HG03095 (cell line): Measurements from ENCODE around the gene RNU7-1.

Experiments used
- ATAC-seq: cut with Tn5 transposase; IDR thresholded peaks from one replicate; pipeline ENCODE4 v1.9.1; 2021; ENCODE audit warnings: moderate library complexity; ENCODE audit not compliant: unreplicated experiment

The RNU7-1 gene

DNA sequence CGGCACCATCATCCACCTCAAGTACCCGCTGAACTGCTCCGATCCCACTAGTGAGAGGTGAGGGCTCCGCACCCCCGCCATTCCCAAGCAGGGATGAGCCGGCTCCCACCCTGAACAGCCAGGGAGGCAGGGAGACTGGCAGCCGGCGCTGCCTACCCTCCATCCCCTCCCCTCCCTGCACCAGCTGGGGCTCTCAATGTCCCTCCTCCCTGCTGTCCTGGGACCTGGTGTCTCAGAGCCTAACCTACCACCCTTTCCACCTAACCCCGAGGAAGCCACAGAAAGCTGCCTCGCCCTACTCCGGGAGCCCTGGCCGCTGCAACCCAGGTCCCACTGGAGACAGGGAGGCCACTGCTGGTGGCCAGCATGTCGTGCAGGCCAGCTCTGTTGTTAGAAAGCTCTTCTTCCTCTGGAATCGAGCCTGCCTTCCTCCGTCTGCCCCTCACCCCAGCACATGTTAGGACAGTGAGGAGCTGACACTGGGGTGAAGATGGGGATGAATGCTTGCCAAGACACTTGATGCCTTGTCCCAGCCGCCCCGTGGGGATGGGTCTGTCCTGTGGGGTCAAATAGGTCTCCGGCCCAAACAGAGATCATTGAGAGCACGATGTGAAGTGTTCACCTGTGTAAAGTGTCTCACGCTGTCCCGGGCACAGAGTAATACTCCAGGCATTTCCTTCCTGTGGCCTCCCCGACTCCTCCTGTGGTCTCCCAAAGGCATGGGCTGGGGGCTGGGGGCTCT is 8.7 kb downstream of the RNU7-1 start:
- ATAC-seq: no peak

DNA sequence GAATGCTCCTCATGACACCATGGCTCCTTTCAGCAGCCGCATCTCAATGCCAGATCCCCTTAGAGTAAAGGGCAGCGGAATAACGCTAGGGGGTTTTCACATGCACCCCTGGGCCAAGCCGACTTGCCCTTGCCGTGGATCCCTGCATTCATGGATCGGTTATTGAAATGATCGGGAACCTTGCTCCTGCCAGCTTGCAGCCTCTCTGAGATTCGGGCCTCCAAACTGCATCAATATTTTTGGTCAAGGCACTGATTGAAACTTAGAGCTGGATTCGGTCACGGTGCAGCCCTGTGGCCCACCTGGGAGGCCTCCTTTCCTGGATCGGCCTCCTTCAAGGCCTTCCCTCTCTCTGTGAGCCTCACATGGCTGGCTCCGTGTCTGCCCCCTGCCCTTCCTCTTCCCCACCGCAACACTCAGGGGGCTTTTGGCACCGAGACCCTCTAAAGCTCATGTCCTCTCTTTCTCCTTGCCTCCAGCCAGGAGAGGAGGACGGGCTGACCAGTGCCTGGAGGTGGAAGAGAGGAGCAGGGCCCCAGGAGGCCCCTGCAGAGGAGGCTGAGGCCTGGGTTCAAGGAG is 9.3 kb downstream of the RNU7-1 start:
- no peak for ATAC-seq

DNA sequence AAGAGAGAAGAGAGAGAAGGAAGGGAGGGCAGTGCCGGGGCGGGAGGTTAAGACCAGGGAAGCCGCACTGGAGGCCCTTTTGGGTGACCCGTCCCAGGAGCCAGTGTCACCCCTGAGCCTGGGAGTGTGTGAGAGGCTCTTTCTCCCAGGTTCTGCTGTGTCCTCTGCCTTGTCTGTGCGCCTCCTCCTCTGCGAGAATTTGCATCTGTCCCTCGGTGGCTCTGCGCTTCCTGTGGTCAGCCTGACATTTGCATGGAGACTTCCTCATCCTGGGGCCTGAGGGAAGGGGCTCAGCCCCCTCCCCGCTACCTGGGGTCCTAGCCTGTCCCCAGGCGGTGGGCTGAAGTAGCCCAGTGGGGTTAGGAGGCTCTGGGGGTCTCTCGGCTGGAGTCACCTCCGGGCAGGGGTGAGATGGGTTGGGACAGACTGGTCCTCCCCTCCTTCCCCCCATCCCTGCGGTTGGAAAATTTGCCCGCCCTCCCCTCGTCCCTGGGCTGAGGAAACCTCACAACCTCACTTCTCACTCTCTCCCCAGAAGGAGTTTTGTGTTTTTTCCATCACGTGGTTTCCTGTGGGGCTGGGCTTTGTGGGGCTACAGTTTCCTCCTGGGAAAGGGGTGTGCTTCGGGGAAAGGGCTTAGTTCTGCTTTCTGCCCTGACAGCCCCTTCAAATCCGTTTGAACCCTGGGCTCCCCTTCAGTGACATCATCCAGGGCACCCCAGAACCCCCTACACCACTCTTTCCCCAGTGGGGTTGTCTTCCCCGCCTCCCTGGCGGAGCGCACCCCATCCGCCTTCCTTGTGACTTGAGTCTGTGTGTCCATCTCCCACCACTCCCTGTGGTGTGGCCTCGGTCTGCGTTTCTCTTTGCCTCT is 10.1 kb downstream of the RNU7-1 start:
- ATAC-seq: peak; percentile 39

DNA sequence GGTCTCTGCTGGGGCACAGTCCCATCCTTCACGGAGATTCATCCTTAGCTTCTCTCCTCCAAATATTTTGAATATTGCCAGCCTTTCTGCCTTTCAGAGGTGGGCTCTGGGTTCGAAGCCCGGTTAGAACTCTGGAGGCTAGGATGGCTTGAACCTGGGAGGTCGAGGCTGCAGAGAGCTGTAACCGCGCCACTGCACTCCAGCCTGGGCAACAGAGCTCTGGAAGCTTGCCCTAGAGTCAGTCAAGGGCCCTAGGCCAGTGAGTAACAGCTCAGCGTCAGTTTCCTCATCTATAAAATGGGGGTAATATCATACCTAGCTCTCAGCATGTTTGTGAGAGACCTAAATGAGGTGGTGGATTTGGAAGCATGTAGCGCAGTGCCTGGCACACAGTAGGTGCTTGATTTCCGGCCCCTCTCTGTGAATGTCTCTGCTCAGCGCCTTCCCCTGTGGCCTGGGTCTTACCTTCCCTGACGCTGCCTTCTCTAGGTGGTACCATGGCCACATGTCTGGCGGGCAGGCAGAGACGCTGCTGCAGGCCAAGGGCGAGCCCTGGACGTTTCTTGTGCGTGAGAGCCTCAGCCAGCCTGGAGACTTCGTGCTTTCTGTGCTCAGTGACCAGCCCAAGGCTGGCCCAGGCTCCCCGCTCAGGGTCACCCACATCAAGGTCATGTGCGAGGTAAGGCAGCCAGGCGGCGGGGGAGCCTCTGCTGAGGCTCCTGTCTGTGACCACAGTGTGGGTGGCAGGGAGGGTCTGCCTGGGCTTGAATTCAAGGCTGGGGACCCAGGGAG is 10.9 kb downstream of the RNU7-1 start:
- ATAC-seq: no peak

DNA sequence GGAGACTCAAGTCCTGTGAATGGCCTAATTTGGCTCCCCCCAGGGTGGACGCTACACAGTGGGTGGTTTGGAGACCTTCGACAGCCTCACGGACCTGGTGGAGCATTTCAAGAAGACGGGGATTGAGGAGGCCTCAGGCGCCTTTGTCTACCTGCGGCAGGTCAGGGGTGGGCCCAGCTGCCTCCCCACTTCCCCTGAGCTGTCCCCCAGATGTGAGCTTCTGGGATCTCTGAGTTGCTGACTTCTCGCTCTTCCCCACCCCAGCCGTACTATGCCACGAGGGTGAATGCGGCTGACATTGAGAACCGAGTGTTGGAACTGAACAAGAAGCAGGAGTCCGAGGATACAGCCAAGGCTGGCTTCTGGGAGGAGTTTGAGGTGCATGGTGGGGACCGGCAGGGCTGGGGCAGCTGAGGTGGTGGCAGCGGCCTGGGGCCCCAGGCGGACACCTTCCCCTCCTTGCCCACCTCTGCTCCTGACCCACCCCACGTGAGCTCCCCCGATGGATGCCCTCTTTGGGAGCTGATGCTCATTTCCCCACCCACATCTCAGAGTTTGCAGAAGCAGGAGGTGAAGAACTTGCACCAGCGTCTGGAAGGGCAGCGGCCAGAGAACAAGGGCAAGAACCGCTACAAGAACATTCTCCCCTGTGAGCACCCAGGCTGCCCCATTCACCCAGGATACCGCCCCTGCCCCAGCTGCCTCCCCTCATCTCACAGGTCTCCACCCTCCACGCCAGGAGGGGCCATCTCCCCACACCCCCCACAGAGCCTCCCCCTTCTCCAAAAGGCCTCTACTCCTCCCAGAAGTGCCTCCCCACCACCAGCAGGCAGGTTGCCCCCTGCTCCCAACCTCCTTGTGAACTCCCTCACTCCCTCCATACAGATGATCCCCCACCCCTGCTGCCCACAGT is 11.7 kb downstream of the RNU7-1 start:
- no peak for ATAC-seq

DNA sequence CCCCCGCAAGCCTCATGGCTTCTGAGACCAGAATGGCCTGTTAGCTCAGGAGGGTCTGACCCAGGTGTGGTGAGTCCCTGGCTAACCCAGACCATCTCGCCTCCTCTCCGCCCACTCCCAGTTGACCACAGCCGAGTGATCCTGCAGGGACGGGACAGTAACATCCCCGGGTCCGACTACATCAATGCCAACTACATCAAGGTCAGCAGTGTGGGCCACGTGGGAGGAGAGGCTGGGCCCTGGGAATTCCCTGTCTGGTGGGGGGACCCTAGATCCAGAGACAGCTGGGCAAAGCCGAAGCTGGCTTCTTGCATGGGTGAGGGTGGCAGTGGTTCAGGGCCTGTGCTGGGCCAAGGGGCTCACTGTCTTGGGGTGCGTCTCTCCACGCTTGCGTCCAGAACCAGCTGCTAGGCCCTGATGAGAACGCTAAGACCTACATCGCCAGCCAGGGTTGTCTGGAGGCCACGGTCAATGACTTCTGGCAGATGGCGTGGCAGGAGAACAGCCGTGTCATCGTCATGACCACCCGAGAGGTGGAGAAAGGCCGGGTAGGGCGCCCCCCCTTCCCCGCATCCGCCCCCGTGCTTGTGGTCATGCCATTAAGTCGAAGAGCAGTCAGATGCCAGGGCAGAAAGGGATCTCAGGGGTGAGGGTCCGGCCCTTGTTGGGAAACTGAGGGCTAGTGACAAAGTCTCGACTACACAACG is 12.6 kb downstream of the RNU7-1 start:
- no peak for ATAC-seq

DNA sequence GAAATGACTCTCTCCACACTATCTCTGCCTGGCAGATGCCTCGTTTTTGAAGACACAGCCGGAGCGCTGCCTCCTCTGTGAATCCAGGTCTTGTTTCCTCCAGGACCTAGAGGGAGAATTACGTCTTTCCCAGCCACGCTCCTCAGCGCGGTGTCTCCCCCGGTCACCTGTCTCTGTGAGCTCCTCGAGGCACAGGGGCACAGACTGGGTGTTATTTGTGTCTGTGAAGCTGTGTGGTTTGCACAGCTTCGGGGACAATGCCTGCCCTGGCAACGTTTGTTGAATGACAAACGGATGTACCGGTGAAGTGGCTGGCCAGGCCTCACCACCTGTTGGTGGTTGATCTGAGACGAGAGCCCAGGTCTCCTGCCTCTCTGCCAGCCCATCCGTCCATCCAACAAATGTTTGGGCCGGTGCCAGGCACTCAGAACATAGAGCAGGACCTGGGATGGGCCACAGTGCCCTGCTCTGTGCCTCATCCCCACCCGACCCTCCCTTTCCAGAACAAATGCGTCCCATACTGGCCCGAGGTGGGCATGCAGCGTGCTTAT is 13.6 kb downstream of the RNU7-1 start:
- no peak for ATAC-seq

DNA sequence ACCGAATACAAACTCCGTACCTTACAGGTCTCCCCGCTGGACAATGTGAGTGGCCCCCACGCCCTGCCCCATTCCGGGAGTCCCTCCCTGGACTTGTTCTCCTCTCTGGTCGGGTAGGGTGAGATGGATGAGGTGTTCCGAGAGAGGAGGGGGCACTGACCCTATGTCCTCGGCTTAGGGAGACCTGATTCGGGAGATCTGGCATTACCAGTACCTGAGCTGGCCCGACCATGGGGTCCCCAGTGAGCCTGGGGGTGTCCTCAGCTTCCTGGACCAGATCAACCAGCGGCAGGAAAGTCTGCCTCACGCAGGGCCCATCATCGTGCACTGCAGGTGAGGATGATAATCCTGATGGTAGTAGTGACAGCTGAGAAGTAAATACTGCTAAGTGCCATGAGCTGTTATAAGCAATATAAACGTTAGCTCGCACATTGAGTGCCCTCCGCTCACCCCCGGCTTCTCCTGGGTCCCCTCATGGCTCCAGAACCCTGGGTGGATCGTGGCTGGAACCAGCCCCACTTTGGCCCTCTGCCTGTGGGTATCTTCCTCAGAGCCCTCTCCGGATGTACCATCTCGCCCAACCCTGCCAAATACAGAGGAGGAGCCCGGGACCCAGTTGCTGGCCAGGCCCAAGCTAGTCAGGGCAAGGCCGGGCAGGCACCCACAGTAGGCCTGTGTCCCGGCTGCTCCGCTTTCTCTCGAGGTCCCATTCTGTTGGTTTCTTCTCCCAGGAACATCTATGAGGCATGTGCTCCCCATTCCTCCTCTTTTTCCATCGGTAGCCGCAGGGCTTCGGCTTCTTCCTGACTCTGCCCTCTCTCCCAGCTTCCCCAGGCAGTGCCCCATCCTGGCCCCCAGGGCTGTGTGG is 14.4 kb downstream of the RNU7-1 start:
- ATAC-seq: no peak

DNA sequence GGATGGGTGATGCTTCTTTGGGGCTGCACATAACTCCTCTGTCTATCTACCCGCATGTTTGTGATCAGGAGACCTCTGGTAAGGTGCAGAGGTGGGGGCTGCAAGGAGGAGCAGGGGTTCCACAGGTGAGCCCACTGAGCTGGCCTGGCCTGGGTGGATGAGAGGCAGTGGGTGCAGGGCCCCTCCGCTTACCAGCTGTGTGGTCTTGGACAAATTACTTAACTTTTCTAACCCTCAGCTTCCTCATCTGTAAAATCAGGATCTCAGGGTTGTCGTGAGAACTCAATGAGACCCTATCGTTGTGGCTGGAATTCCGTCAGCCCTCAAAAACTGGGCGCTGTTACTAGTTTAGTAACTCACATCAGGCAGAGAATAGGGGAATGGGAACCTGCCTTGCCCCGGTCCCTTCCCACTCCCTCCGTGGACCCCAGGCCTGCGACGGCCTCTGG is 15.0 kb downstream of the RNU7-1 start:
- no peak for ATAC-seq

DNA sequence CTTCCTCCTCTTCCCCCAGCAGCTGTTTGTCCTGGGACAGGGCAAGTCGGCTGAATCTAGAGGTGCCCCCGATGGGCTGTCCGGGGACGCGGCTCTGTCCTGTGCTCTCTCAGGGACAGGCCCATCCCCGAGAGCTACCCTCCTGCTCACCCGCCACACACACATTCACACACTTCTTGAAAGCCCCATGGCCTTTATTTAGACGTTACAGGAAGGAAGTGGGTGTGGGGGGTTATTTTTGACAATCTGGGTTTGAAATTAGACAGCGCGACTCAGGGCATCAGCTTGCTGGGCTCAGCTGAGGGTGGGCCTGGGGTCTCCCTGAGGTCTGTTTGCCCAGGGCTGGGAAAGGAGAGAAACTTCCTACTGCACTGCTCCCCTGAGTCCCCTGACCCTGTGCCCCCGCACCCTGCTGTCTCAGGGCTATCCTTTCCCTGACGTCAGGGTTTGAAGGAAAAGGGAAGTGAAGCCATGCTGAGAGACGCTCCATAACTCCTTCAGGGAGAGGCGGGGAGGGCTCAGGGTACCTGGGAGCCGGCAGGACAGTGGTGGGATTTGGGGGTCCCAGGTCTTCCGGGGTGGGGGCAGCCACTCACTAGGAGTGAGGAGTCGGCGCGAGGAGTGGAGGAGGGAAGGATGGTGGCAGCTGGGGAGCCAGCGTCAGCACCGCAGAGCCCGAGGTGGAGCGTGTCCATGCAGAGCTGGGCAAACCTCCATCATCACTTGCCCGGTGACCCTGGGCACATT is 15.6 kb downstream of the RNU7-1 start:
- peak; percentile 45 for ATAC-seq

DNA sequence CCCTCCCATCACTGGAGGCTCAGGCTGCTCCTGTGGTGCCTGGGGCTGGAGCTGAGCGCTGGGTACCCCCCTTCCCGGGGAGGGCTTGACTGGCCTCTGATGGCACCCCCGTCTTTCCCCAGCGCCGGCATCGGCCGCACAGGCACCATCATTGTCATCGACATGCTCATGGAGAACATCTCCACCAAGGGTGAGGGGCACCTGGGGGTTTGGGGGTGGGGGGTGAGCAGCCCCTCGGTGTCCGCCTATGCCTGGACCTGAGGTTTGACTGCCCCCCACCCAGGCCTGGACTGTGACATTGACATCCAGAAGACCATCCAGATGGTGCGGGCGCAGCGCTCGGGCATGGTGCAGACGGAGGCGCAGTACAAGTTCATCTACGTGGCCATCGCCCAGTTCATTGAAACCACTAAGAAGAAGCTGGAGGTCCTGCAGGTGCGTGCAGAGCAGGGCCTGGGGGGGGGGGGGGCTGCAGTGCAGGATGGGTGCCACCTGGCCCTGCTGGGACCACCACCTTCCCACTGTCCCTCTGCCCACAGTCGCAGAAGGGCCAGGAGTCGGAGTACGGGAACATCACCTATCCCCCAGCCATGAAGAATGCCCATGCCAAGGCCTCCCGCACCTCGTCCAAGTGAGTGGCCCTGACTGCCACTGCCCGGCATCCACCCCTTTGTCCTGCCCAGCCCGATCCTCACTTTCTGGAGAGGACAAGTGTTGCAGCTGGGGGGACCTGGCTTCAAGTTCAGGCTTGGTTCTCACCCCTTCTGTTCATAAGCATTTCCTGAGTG is 16.4 kb downstream of the RNU7-1 start:
- no peak for ATAC-seq

DNA sequence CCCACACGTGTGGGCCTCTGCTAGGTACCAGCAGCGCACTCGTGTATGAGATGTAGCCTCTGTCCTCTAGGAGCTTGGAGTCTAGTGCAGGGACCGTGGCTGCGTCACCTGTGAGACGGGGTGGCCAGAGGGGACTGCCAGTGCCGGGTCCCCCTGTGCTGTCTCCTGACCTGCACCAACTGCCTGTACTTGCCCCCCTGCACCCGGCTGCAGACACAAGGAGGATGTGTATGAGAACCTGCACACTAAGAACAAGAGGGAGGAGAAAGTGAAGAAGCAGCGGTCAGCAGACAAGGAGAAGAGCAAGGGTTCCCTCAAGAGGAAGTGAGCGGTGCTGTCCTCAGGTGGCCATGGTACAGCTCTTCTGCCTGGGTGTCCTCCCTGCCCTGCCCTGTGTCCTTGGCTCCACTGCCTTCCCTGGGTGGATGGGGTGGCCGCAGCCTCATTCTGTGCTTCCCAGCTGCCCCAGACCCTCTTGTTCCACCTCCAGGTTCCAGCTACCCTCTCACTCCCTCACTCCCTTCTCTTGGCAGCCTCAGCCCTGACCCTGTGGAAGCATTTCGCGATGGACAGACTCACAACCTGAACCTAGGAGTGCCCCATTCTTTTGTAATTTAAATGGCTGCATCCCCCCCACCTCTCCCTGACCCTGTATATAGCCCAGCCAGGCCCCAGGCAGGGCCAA is 17.1 kb downstream of the RNU7-1 start:
- ATAC-seq: no peak

DNA sequence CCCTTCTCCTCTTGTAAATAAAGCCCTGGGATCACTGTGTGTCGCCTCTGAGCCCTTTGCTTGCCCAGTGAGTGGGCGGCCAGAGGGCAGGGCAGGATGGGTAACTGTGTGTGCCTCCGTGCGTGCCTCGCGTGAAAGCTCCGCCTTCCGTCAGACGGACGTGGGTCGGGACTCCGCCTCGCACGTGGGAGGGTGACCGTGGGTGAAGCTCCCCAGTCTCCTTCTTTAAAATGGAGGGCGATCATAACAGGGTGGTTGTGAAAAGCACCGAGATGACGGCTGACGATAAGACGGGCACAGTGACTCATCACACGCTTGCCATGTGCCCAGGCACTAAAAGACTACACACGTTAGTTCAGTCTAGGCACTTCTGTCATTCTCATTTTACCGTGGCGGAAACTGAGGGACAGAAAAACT is 17.7 kb downstream of the RNU7-1 start:
- no peak for ATAC-seq

DNA sequence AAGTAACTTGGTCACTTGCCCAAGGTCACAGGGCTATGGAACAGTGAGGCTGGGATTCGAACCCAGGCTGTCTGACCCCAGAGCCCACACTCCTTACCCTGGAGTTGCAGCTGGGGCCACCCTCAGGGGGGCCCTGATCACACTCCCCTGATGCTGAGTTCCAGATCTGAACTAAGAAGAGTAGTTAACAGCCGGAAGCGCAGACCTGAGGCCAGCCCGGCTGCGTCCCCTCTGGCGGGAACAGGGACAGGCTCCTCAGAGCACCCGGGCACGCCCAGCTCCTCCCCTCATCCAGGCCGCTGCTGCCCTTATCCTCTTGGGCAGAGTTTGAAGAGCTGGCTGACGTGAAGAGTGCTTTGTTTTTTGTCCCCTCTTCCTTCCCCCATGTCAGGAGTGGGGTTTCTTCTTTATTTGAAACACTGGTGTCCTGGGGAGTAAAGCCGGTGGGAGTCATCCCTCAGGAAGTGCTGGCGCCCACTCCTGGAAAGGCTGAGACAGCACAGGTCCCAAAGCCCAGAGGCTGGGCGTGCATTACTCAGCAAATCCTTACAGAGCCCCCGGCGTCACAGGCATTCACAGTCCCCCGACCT is 18.2 kb downstream of the RNU7-1 start:
- no peak for ATAC-seq

DNA sequence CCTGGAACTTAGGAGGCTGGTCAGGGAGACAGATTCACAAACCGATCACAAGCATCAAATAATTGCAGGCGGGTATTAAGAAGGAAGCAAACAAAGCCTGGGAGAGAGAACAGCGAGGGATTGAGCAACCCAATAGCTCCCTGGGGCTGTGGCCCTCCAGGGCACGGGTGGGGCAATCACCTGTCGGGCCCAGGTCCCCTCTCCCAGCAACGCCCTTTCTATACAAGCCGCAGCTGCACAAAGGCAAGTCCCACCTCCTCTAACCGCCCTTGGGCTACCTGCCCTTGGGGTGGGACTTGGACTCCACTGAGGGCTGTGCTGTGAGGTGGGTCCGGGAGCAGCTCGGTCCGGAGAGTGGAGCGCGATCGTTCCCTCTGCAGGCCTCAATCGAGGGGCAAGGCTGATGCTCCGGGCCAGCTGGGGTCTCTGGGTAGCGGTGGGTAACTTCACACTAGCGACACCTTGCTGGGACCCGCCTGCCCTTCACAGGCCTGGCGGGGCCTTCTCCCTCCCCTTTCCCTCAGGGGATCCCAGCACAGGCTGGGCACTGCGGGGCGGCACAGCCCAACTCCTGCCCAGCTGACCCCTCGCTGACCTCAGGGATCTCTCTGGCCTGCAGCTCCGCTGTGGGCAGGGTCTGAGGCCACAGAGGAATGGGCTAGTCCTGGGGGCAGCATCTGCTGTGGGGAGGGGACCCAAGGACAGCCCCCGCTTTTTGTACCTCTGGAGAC is 18.8 kb downstream of the RNU7-1 start:
- ATAC-seq: no peak
